NK-92 (cell line): ENCODE data around the gene SMG9.
"Not testable (repeated sequence)": the region's sequence is repeated elsewhere in the genome, so short reads cannot be mapped to it uniquely, and the experiment has no call there.

Source experiments
- DNase-seq: peaks from one replicate; lab custom pipeline; 2025; ENCODE audit not compliant: unreplicated experiment; lab: John Stamatoyannopoulos, UW

The SMG9 gene

DNA sequence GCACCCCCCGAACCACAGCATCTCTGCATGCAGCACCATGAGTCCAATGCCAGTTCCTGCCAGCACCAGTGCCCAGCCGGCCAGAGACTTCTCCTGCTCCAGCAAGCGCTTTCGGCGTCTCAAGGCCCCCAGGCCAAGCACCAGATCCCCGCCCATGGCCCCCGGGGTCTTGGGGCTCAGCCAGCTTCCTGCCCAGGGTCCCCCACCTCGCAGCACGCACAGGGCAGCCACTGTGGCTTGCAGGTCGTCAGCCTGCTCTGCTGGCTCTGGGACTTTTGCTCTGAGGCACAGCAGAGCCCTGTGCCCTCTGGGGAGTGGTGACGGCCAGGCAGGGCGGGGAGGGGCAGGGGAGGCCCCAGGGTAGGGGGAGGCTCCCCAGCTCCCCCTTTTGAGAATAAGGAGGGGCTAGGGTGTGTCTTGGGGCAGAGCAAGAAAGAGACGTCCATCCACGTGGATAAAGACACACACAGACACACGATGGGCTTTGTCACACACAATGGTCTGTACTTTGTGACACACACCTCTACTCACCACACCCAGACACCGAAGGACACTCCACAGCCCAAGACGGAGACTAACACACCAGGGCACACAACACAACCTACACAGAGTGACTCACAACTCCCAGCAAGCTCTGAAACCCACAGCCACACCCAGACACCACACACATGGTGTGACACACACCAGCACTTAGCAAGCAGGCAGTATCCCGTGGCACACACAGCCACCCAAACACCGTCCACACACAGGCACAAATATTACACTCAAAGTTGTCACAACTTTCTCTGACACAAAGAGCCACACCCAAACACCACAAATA lies 26.2 kb upstream of the SMG9 start, which contains the start of gene KCNN4:
Gene KCNN4, minus strand, starts transcription at position 268 of the 820 bp plus-strand sequence. Its CDS starts 112 bp downstream, at position 156.
- no peak for DNase-seq

DNA sequence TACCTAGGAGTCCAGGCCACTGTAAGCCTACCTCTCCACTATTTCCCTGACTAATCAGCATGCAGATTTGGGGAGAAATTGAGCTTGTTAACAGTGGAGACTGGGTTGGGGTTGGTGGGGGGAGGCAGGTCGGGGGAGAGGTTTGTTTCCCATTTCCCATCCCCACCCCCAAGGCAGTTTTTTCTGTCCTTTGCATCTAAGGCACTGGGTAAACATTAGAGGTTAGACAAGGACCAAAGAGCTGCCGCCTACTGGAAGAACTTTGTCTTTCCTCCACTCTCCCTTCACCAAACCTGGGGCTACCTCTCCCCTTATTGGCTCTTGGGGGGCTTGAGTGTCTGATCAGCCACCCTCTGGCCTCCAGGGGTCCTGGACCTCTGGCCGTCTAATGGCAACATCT lies 25.1 kb upstream of the SMG9 start:
- no peak for DNase-seq

DNA sequence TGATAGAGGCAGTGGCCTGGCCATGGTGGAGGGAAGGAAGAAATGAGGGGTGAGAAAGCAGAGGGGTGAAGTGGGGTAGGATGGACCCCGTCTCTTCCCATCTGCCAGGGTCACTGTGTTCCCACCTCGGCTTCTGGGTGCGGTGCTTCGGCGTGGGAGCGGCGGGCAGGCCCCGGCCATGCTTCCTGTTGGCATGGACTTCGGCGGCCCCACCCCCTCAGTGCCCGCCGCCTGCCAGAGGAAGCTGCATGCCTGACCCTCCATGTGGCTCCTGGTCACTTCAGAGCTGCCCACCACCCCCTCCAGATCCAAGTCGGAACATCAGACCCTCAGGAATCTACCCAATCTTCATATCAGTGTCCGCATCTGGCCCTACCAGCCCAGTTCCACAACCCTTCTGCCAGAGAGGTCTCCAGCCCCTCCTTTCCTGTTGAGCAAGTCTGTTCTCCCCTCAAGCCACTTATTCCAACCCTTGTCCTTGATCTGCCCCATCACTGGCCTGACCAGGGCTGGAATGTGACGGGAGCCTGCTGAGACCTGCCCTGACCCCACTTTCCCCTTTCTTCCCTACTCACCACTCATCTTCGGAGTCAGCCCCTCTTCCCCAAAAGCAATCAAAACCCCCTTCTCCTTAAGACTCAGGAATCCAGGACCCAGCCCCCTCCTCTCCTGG lies 24.5 kb upstream of the SMG9 start:
- DNase-seq, result no peak

DNA sequence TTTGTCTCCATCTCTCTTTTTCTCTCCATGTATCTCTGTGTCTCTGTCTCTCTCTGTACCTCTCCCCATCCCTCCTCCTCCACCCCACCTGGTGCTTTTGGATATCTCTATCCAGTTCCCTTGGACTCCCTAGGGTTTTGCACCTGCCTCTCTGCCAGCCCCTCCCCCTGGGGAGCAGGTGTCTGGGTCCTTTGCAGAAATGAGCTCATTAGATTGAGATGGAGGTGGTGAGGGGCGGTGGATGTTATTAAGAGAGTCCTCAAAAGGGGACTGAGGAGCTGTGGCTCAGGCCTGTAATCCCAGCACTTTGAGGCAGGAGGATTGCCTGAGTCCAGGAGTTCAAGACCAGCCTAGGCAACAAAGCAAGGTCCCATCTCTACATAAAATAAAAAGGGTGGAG lies 23.9 kb upstream of the SMG9 start:
- DNase-seq, result no peak

DNA sequence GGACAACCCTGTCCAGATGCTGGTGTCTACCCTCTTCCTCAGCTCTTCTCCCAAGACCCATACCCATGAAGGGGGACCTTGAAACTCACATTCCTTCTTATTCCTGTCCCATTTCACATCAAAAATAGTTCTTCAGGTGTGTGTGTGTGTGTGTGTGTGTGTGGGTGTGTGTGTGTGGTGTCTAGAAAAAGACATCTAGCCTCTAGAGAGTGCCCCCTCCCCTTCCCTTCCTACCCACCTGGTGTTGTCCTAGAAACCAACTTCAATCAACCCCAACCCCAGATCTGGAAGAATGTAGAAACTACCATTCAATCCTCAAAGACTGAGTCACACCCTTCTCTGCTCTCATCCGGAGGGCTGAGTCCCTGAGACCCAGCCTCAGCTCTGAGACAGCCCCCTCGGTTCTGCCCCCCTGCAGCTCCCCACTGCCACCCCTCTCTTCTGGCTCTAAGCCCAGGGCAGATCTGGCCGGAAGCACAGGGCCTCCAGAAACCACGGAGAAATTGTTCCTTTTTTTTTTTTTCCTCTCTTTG lies 22.5 kb upstream of the SMG9 start:
- no peak for DNase-seq

DNA sequence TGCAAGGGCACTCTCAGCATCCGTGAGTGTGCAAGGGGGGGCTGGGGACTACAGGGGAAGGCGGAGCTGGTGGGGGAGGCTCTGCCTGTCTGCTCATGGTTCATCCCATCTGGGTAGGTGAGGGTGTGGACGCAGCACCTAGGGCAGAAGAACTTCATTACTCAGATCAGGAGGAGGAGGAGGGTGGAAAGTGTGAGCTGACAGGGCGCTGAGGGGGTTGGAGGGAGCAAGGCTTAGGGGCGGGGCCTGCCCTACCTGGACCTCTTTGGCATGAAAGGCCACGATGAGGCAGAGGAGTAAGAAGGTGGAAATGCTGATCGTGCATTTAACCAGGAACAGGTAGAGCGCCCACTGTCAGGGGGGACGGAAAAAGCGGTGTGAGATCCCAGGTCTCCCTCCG lies 21.5 kb upstream of the SMG9 start:
- DNase-seq, result no peak

DNA sequence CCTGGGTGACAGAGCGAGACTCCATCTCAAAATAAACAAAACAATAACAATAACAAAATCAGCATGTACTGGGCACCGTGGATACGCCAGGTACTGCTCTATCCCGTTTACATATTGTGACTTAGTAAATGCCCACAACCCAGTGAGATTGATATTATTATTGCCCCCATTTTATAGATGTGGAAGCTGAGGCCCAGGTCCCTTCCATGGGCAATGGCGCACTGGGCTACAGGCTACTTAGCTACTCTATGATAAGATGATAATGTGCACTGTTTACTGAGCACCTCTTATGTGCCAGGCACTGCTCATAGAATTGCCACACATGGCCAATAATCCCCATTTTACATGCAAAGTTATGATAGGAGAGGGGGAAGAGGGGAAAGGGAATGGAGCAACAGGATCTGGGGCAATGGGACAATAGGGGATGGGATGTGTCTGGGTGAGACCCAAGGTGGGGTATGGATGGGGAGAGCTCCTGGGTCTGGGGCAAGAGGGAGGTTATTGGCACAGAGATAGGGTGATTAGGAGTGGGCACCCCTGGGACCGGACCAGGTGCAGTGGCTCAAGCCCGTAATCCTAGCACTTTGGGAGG lies 20.6 kb upstream of the SMG9 start:
- DNase-seq, result no peak

DNA sequence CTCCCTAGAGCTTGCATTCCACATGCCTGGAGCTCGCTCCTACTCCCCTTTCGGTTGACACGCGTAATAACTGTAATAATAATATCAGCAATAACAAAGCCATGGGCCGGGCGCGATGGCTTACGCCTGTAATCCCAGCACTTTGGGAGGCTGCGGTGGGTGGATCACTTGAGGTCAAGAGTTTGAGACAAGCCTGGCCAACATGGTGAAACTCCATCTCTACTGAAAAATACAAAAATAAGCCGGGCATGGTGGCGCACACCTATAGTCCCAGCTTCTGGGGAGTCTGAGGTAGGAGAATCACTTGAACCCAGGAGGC lies 20.1 kb upstream of the SMG9 start:
- DNase-seq, result not testable (repeated sequence)

DNA sequence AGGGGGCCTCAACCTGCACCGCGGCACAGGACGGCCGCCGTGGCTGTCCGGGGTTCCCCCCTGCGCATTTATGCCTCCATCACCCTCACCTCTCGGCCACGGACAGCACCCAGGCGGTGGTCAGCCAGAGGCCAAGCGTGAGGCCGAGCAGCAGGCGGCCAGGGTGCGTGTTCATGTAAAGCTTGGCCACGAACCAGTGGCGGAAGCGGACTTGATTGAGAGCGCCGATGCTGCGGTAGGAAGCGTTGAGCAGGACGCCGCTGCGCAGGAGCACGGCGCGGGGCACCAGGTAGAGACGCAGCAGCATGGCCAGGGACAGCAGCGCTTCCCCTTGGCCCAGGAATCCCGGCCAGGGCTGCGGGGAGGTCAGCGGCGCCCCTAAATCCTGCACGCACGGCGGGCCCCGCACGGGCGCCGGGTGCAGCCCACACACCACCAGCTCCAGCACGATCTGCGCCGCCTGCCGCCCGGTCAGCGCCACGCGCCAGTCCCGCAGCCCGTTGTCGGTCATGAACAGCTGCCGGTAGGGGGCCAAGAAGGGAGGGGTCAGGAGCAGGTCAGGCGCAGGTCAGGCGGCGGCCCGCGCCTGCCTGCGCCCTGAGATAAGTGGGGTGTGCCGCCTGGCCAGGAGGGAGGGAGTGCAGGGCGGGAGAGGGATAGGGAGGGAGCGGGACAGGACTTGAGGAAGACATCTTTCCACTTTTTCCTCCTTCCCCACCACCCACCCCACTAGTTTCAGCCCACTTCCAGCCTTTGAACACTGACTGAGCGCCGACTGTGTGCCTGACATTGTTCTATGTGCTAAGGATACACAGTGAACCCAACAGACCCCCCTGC lies 19.6 kb upstream of the SMG9 start:
- DNase-seq, result no peak

DNA sequence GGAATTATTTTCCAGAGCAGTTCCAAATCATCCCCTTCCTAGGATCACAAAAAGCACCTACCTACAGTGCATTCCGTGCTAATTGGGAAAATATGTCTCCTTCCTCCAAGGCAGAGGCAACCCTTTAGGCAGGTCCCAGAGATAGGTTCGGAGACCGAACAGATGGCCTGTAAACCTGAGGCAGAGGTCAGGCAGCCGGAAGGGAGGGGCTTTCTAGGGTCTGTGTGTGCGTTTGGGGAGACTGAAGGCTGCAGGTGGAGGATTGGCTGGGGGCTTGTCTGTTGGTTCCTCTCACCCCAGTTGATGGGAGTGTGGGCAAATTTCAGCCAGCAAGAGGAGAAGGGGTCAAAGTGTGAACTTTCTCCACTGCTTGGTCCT lies 19.0 kb upstream of the SMG9 start:
- no peak for DNase-seq

DNA sequence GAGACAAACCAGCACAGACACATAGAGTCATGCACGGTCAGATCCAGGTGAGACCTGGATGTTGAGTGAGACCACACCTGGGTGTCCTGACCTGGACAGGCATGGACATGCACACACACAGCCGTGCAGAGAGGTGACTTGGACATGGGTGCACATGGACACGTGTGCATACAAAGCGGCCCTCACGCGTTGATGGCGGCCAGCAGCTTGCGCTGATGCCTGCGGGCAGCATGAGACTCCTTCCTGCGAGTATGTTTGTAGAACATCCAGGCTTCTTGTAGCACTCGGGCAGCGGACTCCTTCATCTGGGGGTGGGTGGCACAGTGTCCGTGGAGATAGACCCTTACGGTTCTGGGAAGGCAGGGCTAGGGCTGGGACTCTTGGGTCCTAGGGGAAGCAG lies 14.5 kb upstream of the SMG9 start:
- no peak for DNase-seq

DNA sequence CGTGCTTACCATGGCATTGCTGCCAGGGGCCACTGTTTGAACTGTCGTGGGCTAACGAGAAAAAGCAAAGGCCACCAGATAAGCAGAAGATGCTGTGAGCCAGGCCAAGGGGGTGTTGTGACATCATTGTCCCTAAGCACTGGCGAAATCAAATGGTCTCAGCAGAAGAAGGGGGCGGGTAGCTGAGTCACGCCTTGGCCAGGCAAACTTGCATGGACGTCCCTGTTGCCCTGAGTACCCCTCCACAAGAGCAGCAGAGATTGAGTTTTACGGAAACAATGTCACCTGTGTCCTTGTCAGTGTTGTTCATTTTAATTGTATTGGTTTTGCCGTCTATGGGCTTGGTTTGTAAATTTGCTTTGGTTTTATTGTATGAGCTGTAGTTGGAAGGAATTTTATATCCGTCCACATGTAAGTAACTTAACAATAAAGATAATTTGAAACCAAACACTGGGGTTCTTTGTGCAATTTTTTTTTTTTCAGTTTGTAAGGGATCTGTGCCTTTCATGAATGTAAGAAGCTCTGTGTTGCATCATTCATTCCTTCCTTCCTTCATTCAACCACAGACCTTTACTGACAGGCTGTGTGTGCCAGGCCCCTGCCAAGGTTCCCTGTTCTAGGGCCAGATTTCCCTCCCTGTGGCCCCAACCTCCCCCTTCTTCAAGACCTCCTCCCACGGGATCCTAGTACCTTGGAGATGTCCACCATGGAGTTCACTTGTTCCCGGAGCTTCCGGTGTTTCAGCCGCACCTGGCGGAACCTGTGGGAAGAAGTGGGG lies 13.7 kb upstream of the SMG9 start:
- DNase-seq, result no peak

DNA sequence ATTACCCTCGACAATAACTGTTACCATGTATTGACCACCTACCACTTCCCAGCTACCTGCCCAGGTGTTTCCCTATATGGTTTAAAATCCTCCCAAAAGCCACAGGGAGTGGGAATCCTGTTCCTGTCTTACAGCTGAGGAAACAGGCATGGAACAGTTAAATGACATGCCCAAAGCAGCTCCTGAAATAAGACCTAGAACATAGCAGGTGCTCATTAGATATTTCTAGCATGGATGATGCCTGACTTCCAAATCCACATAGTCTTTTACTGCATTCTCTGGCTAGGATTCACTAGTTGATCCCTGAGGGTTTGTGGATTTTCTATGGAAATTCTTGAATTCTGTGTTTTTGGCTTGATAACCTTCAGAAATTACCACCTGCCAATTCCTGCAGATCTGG lies 13.1 kb upstream of the SMG9 start:
- no peak for DNase-seq

DNA sequence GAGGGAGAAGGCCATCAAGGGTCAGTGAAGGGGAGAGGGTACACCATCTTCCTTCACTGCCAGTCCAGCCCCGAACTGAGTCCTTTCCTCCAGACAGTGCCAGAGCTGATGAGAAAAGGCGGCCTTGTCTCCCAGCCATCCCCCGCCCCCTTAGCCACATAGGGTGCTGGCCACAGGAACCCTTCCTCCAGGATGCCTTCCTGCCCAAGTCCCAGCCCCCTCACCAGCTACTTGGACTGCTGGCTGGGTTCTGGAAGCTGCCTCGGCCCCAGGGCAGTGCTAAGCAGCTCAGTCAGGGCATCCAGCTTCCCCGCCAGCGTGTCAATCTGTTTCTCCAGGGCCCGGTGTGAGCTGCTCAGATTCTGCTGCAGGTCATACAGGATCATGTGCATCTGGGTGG lies 12.6 kb upstream of the SMG9 start:
- DNase-seq, result no peak

DNA sequence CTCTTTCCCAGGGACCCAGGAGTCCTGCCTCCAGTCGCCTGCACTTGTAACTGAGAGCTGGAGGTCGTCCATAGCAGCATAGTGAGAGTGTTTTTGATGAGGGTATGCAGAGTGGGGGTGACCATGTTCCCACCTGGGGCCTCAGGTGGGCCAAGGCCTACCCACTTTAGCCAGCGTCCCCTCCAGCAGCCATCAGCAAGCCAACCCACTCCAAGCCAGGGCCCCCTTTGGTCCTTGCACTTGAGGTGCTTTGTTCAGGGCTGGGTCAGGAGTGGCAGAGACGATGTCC lies 11.9 kb upstream of the SMG9 start:
- no peak for DNase-seq

DNA sequence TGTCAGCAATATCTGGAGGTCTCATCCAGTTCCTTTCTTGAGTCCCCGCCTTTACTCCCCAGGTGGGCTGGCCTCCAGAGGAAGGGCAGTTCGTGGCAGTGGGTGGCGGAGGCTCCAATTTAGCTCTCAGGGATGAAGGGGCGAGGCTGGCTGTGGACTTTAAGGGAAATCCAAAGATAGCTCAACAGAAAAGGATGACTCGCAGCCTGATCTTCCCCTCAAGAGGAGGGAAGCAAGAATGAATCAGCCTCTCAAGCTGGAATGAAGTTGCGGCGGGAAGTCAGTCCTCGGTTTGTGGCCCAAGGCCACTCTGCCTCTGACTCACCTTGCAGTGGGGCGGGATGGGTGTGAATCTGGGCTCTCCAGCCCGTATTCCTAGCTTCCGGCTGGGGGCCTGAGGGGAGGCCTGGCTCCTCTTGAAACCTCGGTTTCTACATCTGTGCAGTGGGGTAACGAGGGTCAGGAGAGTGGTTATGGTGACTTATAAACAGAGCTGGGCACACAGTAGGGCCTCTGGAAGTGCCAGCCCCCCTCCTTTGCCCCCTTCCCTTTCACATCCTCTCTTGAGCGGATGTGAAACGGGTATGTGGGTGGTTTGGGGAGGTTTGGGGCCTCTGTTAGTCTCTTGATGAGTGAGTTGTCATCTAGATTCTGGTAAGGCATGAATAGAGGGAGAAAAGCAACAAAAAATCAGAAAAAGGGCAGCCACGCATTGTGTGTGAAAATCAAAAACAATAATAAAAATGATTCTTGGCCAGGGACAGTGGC lies 10.5 kb upstream of the SMG9 start:
- no peak for DNase-seq

DNA sequence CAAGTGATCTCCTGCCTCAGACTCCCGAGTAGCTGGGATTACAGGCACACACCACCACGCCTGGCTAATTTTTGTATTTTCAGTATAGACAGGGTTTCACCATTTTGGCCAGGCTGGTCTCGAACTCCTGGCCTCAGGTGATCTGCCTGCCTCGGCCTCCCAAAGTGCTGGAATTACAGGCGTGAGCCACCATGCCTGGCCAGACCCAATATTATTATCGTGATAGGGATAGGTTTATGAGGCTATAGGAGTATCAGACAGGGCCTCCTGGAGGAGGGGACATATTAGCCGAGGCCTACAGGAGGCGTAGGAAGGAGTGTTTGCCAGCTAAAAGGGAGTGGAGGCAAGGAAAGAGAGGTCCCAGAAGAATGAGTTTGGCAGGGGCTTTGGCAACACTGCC lies 9.9 kb upstream of the SMG9 start:
- not testable (repeated sequence) for DNase-seq

DNA sequence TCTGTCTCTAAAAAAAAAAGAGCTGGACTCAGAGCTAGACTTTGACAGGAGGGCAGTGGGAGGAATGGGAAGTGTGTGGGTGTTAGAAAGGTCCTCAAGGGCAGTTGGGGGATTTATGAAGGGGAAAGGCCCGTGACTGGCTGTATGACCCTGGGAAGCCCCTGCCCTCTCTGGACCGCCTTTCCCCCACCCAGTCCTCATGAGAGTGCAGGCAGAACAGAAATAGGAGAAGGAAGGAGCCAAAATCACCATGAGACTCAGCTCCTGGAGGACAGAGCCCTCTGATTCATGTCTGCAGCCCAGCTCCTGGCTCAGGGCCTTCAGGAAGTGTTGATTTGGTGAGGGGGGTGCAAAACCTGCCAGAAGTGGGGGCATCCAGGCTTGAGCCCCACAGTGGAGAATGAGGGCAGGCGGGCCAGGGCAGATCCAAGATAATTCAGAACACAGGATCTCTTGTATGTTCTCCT lies 8.7 kb upstream of the SMG9 start:
- no peak for DNase-seq

DNA sequence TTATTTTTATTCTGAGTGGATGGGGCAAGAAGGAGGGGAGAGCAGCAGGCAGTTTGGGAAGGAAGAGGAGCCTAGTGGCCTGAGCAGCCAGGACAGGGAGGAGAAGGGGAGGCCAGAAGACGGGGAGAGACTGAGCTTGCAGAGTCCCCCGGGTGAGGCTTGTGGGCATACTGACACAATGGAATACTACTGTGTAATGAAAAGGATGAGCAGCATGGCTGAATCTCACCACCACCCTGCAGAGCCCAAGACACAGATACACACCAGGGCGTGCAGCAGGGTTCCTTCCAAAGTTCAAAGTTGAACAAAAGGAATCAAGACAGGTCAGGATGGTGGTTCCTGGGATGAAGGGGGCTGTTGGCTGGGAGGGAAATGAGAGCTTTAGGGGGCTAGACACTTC lies 8.1 kb upstream of the SMG9 start:
- DNase-seq, result no peak

DNA sequence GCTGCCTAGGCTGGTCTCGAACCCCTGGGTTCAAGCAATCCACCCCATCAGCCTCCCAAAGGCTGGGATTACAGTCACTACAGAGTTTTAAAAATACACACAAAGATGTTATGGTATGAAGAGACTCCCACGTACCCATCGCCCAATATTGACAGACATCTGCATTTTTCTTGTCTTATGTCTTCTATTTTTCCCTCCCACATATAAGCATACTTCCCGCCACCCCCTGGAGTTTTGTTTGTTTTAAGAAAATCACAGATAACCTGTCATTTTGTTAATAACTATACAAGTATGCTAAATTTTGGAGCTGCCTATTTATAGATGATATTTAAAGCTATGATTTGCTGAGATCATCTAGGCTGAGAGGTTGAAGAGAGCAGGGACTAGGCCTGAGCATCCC lies 6.2 kb upstream of the SMG9 start:
- no peak for DNase-seq
